HCT116 (cell line): ENCODE results near the gene KIRREL3. TPM values are rescaled to one million over a fixed set of nuclear protein-coding genes. Genes with fewer than 3 reads are reported as not detected.

ENCODE experiments used
- ATAC-seq: fragments of 200-7000 bp; cut with Tn5 transposase; 2 replicates; pipeline ENCODE4 v1.9.1; 2020; ENCODE audit warnings: mild to moderate bottlenecking, moderate library complexity
- BruUV-seq: library from RNA; stranded (reverse); fragments of 400-500 nt; replicated peaks from 2 replicates; lab custom pipeline; 2021; lab: Mats Ljungman, UMichigan
- CTCF ChIA-PET: fragments of 300-600 bp; sonication (Branson Sonifier 250); formaldehyde crosslinking; loops from one replicate; lab custom pipeline; 2021; ENCODE audit warnings: antibody characterized with exemption; lab: Charles Lee
- POLR2A ChIA-PET: fragments of 300-600, 350-600 bp; sonication (Branson Sonifier 250); formaldehyde crosslinking; loops from one replicate; lab custom pipeline; 2021; ENCODE audit warnings: antibody characterized with exemption; lab: Charles Lee
- RAD21 ChIA-PET, 2 experiments: fragments of 300-600 bp; sonication (Branson Sonifier 250); formaldehyde crosslinking; loops; one replicate each; lab custom pipeline; 2023; ENCODE audit warnings: low total read pairs in 2 of 2; ENCODE audit not compliant: uncharacterized antibody in 2 of 2, unreplicated experiment in 2 of 2, low non-redundant PET in 1 of 2; lab: Charles Lee
- DNase-seq: peaks from one replicate; pipeline ENCODE4 v3.0.0-alpha.2; 2010; ENCODE audit warnings: low read depth, low spot score
- H2AFZ ChIP-seq: fragments of 200-600 bp; shearing (Covaris generic), sonication (generic); 2 replicates; pipeline ENCODE4 v1.6.1; 2017; ENCODE audit warnings: low read depth, mixed run types, mixed read lengths, antibody characterized with exemption, low read length; ENCODE audit not compliant: poor library complexity, severe bottlenecking
- H3K27ac ChIP-seq: 2 replicates; pipeline ENCODE4 v1.5.1; 2012; ENCODE audit warnings: low read depth, low read length
- H3K27me3 ChIP-seq: fragments of 200-600 bp; sonication (generic); 2 replicates; pipeline ENCODE4 v1.6.1; 2016; ENCODE audit warnings: mixed run types, low read length, mixed read lengths; ENCODE audit not compliant: insufficient read depth
- H3K36me3 ChIP-seq, 2 experiments: fragments of 200-500 bp in 1 of 2; fragments of 200-600 bp in 1 of 2; sonication (Bioruptor generic) in 1 of 2; sonication (generic) in 1 of 2; 2 replicates each; pipeline versions ENCODE4 v1.5.1 to v1.6.1; 2014 to 2016; ENCODE audit warnings: low read length in 2 of 2, inconsistent platforms in 1 of 2, mixed read lengths in 1 of 2, mixed run types in 1 of 2; ENCODE audit not compliant: insufficient read depth in 2 of 2, control insufficient read depth in 1 of 2
- H3K4me1 ChIP-seq, 2 experiments: fragments of 200-600 bp in 1 of 2; sonication (generic) in 1 of 2; 2 replicates each; pipeline versions ENCODE4 v1.5.1 to v1.6.1; 2012 to 2017; ENCODE audit warnings: low read length in 2 of 2, inconsistent platforms in 1 of 2, mild to moderate bottlenecking in 1 of 2, mixed read lengths in 1 of 2, mixed run types in 1 of 2, moderate library complexity in 1 of 2; ENCODE audit not compliant: insufficient read depth in 2 of 2, control insufficient read depth in 1 of 2
- H3K4me2 ChIP-seq: fragments of 200-600 bp; sonication (generic); 2 replicates; pipeline ENCODE4 v1.6.1; 2017; ENCODE audit warnings: mixed run types, low read length, mixed read lengths
- H3K4me3 ChIP-seq, 2 experiments: fragments of 200-600 bp in 1 of 2; sonication (generic) in 1 of 2; replicated peaks in 1 of 2; 2 replicates each; pipeline ENCODE4 v1.5.1; 2011 to 2016; ENCODE audit warnings: low read length in 2 of 2, control low read depth in 1 of 2, low read depth in 1 of 2, mild to moderate bottlenecking in 1 of 2, mixed read lengths in 1 of 2, mixed run types in 1 of 2
- H3K79me2 ChIP-seq: fragments of 200-600 bp; sonication (generic); 2 replicates; pipeline ENCODE4 v1.6.1; 2017; ENCODE audit warnings: mild to moderate bottlenecking, mixed run types, low read length, moderate library complexity, mixed read lengths; ENCODE audit not compliant: insufficient read depth
- H3K9ac ChIP-seq: fragments of 200-600 bp; sonication (generic); 2 replicates; pipeline ENCODE4 v1.6.1; 2016; ENCODE audit warnings: low read length, mixed read lengths
- H3K9me2 ChIP-seq: fragments of 200-600 bp; sonication (generic), shearing (Covaris generic); 2 replicates; pipeline ENCODE4 v1.6.1; 2017; ENCODE audit warnings: mixed run types, mild to moderate bottlenecking, moderate library complexity; ENCODE audit not compliant: insufficient read depth
- H3K9me3 ChIP-seq, 2 experiments: fragments of 200-500 bp in 1 of 2; fragments of 200-600 bp in 1 of 2; sonication (Bioruptor generic) in 1 of 2; sonication (generic) in 1 of 2; 2 replicates each; pipeline ENCODE4 v1.6.1; 2014 to 2017; ENCODE audit warnings: low read length in 2 of 2, mixed read lengths in 2 of 2, inconsistent platforms in 1 of 2, low read depth in 1 of 2, mild to moderate bottlenecking in 1 of 2, mixed run types in 1 of 2, moderate library complexity in 1 of 2; ENCODE audit not compliant: control insufficient read depth in 1 of 2, insufficient read depth in 1 of 2
- H4K20me1 ChIP-seq: fragments of 200-600 bp; sonication (generic), shearing (Covaris generic); 2 replicates; pipeline ENCODE4 v1.6.1; 2017; ENCODE audit warnings: mixed run types, mild to moderate bottlenecking, moderate library complexity; ENCODE audit not compliant: insufficient read depth
- ATF3 ChIP-seq: IDR thresholded peaks from 2 replicates; pipeline ENCODE4 v1.6.1; 2012
- CBX3 ChIP-seq: IDR thresholded peaks from 2 replicates; pipeline ENCODE4 v1.6.1; 2012; ENCODE audit warnings: low read depth
- CEBPB ChIP-seq: IDR thresholded peaks from 2 replicates; pipeline ENCODE4 v1.6.1; 2012; ENCODE audit warnings: low read depth
- CTCF ChIP-seq, 3 experiments: fragments of 200-600 bp in 1 of 3; sonication (generic) in 1 of 3; IDR thresholded peaks in 2 of 3; conservative IDR thresholded peaks in 1 of 3; 2 replicates each; pipeline ENCODE4 v1.5.1; 2012 to 2017; ENCODE audit warnings: low read depth in 2 of 3, low read length in 2 of 3, antibody characterized with exemption in 1 of 3, borderline replicate concordance in 1 of 3, control low read depth in 1 of 3, mild to moderate bottlenecking in 1 of 3, mixed read lengths in 1 of 3, mixed run types in 1 of 3, moderate library complexity in 1 of 3; ENCODE audit not compliant: insufficient read depth in 1 of 3
- EGR1 ChIP-seq: IDR thresholded peaks from 2 replicates; pipeline ENCODE4 v1.6.1; 2012; ENCODE audit warnings: low read depth
- ELF1 ChIP-seq: IDR thresholded peaks from 2 replicates; pipeline ENCODE4 v1.6.1; 2012; ENCODE audit warnings: low read depth, borderline replicate concordance
- EZH2phosphoT487 ChIP-seq: fragments of 200-600 bp; IDR thresholded peaks from 2 replicates; pipeline ENCODE4 v1.6.1; 2018; ENCODE audit warnings: antibody characterized with exemption, borderline replicate concordance
- FOSL1 ChIP-seq: IDR thresholded peaks from 2 replicates; pipeline ENCODE4 v1.6.1; 2012; ENCODE audit warnings: low read depth
- JUND ChIP-seq: IDR thresholded peaks from 2 replicates; pipeline ENCODE4 v1.6.1; 2012
- POLR2A ChIP-seq: IDR thresholded peaks from 2 replicates; pipeline ENCODE4 v1.7.0; 2011; ENCODE audit warnings: borderline replicate concordance; ENCODE audit not compliant: insufficient read depth, insufficient read length; ENCODE audit errors: extremely low read depth
- POLR2AphosphoS5 ChIP-seq: IDR thresholded peaks from 2 replicates; pipeline ENCODE4 v1.6.1; 2011; ENCODE audit warnings: mild to moderate bottlenecking, low read depth, low read length, moderate library complexity
- REST ChIP-seq: IDR thresholded peaks from 2 replicates; pipeline ENCODE4 v1.6.1; 2012; ENCODE audit warnings: low read depth
- SIN3A ChIP-seq: IDR thresholded peaks from 2 replicates; pipeline ENCODE4 v1.6.1; 2012; ENCODE audit warnings: low read depth
- SP1 ChIP-seq: IDR thresholded peaks from 2 replicates; pipeline ENCODE4 v1.6.1; 2012; ENCODE audit warnings: low read depth
- SRF ChIP-seq: IDR thresholded peaks from 2 replicates; pipeline ENCODE4 v1.6.1; 2012; ENCODE audit warnings: low read depth
- TCF7L2 ChIP-seq: IDR thresholded peaks from 2 replicates; pipeline ENCODE4 v1.7.0; 2011; ENCODE audit warnings: borderline replicate concordance, inconsistent platforms; ENCODE audit not compliant: insufficient read depth, insufficient read length; ENCODE audit errors: extremely low read depth
- YY1 ChIP-seq: IDR thresholded peaks from 2 replicates; pipeline ENCODE4 v1.6.1; 2011; ENCODE audit warnings: low read length, low read depth, moderate library complexity, mild to moderate bottlenecking; ENCODE audit not compliant: insufficient replicate concordance; ENCODE audit errors: extremely low read depth
- intact Hi-C: fragments of 100-400 bp; cut with micrococcal nuclease; formaldehyde crosslinking; loops from 2 replicates; pipeline ENCODE4 v1.10.0; 2022
- total RNA-seq: library from RNA; stranded (reverse); gene quantifications from one replicate; pipeline ENCODE4 v1.2.1, GENCODE V29; 2021; ENCODE audit not compliant: unreplicated experiment
- TF ChIP-seq, protein P1 (sequence below): IDR thresholded peaks from 2 replicates; pipeline ENCODE4 v1.6.1; 2011; ENCODE audit warnings: mild to moderate bottlenecking, low read length, moderate library complexity; ENCODE audit not compliant: insufficient replicate concordance; ENCODE audit errors: extremely low read depth
- TF ChIP-seq, protein P2 (sequence below): IDR thresholded peaks from 2 replicates; pipeline ENCODE4 v1.6.1; 2012

KIRREL3 gene
- total RNA-seq, 1 experiment from 2014 or later, result not detected

- RAD21 ChIA-PET, result interaction anchor here in 1 of 2 experiments (0.7 kb wide), 1 partner anchor 95 kb away, joined by 6 read pairs; no protein-coding TSS in a partner anchor
- Histone ChIP-seq H4K20me1 (no peaks in the 10 kb centered on the region), H3K4me2 (peak overlapping the region; percentile 69), H3K9ac (no peak overlapping the region), H3K27me3 (no peaks in the 10 kb centered on the region), H3K36me3 (no peaks in the 10 kb centered on the region; a peak in 1 of 4 replicates), H2AFZ (no peak overlapping the region), H3K4me1 (peaks cover 34 to 42% of the 10 kb centered on the region in 2 experiments), H3K9me2 (no peaks in the 10 kb centered on the region), H3K9me3 (no peaks in the 10 kb centered on the region), H3K79me2 (no peaks in the 10 kb centered on the region), H3K4me3 (peak overlapping the region in 1 of 2 experiments; percentile 24; a peak in 1 of 4 replicates), H3K27ac (peak overlapping the region; percentile 9; the same call in 1 of the 2 replicates)
- BruUV-seq, result no TSS peak
- ATAC-seq (peak; percentile 71), DNase-seq (peak; percentile 12)
- POLR2A ChIA-PET, result no interaction called here
- no peak for TF ChIP-seq CTCF (IDR thresholded peaks at IDR 0.05 in 2 of 3, conservative IDR thresholded peaks at IDR 0.05 in 1 of 3; ENCODE audit: borderline replicate concordance in 1 of 3, insufficient read depth in 1 of 3, low read depth in 2 of 3, low read length in 2 of 3)
- no peak for TF ChIP-seq SRF
- TF ChIP-seq, protein P1, sequence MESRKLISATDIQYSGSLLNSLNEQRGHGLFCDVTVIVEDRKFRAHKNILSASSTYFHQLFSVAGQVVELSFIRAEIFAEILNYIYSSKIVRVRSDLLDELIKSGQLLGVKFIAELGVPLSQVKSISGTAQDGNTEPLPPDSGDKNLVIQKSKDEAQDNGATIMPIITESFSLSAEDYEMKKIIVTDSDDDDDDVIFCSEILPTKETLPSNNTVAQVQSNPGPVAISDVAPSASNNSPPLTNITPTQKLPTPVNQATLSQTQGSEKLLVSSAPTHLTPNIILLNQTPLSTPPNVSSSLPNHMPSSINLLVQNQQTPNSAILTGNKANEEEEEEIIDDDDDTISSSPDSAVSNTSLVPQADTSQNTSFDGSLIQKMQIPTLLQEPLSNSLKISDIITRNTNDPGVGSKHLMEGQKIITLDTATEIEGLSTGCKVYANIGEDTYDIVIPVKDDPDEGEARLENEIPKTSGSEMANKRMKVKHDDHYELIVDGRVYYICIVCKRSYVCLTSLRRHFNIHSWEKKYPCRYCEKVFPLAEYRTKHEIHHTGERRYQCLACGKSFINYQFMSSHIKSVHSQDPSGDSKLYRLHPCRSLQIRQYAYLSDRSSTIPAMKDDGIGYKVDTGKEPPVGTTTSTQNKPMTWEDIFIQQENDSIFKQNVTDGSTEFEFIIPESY, result no peak
- TF ChIP-seq ELF1, result no peak
- no peak for TF ChIP-seq JUND
- TF ChIP-seq REST, result no peak
- TF ChIP-seq TCF7L2, result no peak
- no peak for TF ChIP-seq POLR2A
- TF ChIP-seq CBX3, result no peak; the same call in 1 of the 2 replicates
- TF ChIP-seq YY1, result peak; percentile 13
- TF ChIP-seq EGR1, result no peak
- TF ChIP-seq SIN3A, result no peak
- TF ChIP-seq SP1, result peak; percentile 55
- TF ChIP-seq, protein P2, sequence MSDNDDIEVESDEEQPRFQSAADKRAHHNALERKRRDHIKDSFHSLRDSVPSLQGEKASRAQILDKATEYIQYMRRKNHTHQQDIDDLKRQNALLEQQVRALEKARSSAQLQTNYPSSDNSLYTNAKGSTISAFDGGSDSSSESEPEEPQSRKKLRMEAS, result peak; percentile 40; the same call in 1 of the 2 replicates
- no peak for TF ChIP-seq CEBPB
- no peak for TF ChIP-seq EZH2phosphoT487
- no peak for TF ChIP-seq POLR2AphosphoS5
- no peak for TF ChIP-seq ATF3
- no peak for TF ChIP-seq FOSL1
- intact Hi-C loops, result loop anchor here (2.0 kb wide), 1 partner anchor 51 kb away; the partner anchor contains the start of gene ST3GAL4
- CTCF ChIA-PET, result interaction anchor here (0.9 to 1.2 kb wide), 2 partner anchors 75 to 95 kb away, joined by 4 read pairs; no protein-coding TSS in a partner anchor
These were observed 595.2 kb downstream of the KIRREL3 start for GRCh38 chr11:126405374-126405773.
